ENCODE results near the gene DPY19L1. TPM values are rescaled to one million over a fixed set of nuclear protein-coding genes. Genes with fewer than 3 reads are reported as not detected.

Gene DPY19L1
- total and polyA plus RNA-seq, 2 donors (not counting 3 experiments of a cell fraction or from before 2014, with no cell fraction given), result 30.9 to 53.1 TPM

DNA sequence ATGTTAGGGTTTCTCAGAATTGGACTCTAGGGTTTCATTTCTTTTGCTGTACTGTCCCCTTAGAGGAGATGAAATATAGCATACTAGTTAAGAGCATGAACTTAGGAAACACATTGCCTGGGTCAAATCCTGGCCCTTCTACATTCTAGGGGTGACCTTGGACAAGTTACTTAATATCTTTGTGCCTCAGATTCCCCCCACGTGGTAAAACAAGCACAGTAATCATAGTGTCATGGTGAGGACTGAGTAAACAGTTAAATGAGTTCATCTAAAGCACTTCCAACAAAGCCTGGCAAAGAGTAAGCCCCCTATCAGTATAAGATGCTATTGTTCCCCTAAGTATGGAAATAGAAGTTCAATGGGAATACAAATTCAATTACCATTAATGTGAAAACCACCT lies 5.1 kb downstream of the DPY19L1 start:
- H3K27ac ChIP-seq (ENCODE audit: insufficient read depth, low read depth, low read length), result no peak overlapping the region
- H3K9ac ChIP-seq (replicated peaks; ENCODE audit: extremely low read depth, insufficient read depth, low read length), result no peak overlapping the region
- intact Hi-C loops (cut with micrococcal nuclease) (loop anchor here (10.0 kb wide), 2 partner anchors 153 to 1363 kb away; no protein-coding TSS in a partner anchor), dilution Hi-C loops (cut with MboI; ENCODE audit: extremely low pct_ligation_motif_present, low sequenced_read_pairs) (no loop called here)
- no peaks in the 10 kb centered on the region for H3K27me3 ChIP-seq (ENCODE audit: control insufficient read depth in 2 of 2, insufficient read depth in 2 of 2, low read length in 2 of 2)
- POLR2A ChIA-PET, result no interaction called here
- H3K79me2 ChIP-seq (ENCODE audit: control insufficient read depth, insufficient read depth, low read length), result peaks cover 88% of the 10 kb centered on the region
- CTCF ChIA-PET, result no interaction called here
- DNase-seq (ENCODE audit: low read depth, low spot score) (peak; percentile 22), FAIRE-seq (no peak)
- H3K4me3 ChIP-seq (replicated peaks in 1 of 3; ENCODE audit: insufficient read depth in 1 of 3, low read depth in 1 of 3, low read length in 3 of 3), result no peak overlapping the region
- peaks cover 20% of the 10 kb centered on the region for H3K4me1 ChIP-seq (ENCODE audit: control insufficient read depth, extremely low read depth, insufficient read depth, low read length)
- no peaks in the 10 kb centered on the region for H3K36me3 ChIP-seq (ENCODE audit: control insufficient read depth in 2 of 2, extremely low read depth in 1 of 2, insufficient read depth in 2 of 2, low read length in 2 of 2)
- H3K9me3 ChIP-seq (replicated peaks; ENCODE audit: control insufficient read depth, insufficient read depth, low read length), result no peaks in the 10 kb centered on the region
- no TSS peak for BruUV-seq (replicated peaks)
- H4K20me1 ChIP-seq (replicated peaks; ENCODE audit: control insufficient read depth, extremely low read depth, insufficient read depth, low read length), result no peaks in the 10 kb centered on the region
- no peak overlapping the region for H2AFZ ChIP-seq (ENCODE audit: low read depth, low read length)
- TF ChIP-seq JUN (IDR thresholded peaks at IDR 0.05; ENCODE audit: borderline replicate concordance, insufficient read depth, insufficient read length, low read depth) (no peak), MYC (IDR thresholded peaks at IDR 0.05; ENCODE audit: low read depth, low read length) (no peak)
- TF ChIP-seq, protein P1, sequence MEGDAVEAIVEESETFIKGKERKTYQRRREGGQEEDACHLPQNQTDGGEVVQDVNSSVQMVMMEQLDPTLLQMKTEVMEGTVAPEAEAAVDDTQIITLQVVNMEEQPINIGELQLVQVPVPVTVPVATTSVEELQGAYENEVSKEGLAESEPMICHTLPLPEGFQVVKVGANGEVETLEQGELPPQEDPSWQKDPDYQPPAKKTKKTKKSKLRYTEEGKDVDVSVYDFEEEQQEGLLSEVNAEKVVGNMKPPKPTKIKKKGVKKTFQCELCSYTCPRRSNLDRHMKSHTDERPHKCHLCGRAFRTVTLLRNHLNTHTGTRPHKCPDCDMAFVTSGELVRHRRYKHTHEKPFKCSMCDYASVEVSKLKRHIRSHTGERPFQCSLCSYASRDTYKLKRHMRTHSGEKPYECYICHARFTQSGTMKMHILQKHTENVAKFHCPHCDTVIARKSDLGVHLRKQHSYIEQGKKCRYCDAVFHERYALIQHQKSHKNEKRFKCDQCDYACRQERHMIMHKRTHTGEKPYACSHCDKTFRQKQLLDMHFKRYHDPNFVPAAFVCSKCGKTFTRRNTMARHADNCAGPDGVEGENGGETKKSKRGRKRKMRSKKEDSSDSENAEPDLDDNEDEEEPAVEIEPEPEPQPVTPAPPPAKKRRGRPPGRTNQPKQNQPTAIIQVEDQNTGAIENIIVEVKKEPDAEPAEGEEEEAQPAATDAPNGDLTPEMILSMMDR (IDR thresholded peaks at IDR 0.05; ENCODE audit: extremely low read depth in 1 of 2, insufficient read depth in 1 of 2, low read depth in 1 of 2, low read length in 2 of 2), result no peak
- TF ChIP-seq, protein P2, sequence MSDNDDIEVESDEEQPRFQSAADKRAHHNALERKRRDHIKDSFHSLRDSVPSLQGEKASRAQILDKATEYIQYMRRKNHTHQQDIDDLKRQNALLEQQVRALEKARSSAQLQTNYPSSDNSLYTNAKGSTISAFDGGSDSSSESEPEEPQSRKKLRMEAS (IDR thresholded peaks at IDR 0.05; ENCODE audit: insufficient read depth, insufficient read length), result no peak
- H3K4me2 ChIP-seq (ENCODE audit: insufficient read depth, low read length), result no peak overlapping the region
- H3K9me1 ChIP-seq (replicated peaks; ENCODE audit: control insufficient read depth, extremely low read depth, insufficient read depth, low read length), result no peaks in the 10 kb centered on the region

DNA sequence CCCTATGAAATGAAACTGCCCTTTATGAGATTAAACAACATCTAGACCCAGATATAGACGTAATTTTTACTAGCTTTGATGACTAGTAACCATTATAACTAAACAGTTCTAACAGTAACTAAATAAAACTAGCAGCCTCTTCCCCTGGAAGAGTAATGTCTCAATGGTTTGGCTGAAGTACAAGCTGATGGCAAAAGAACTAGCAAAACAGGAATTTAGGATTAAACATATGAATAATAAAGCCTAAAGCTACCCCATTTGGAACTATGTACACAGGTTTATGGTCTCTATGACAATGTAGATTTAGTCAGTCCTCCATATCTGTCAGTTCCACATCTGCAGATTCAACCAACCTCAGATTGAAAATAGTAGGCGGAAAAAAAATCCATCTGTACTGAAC lies 6.4 kb downstream of the DPY19L1 start:
- CTCF ChIA-PET, result interaction anchor here (1.3 kb wide), 1 partner anchor 207 kb away, joined by 5 read pairs; no protein-coding TSS in a partner anchor
- Histone ChIP-seq H3K4me1 (ENCODE audit: control insufficient read depth, extremely low read depth, insufficient read depth, low read length) (peaks cover 15% of the 10 kb centered on the region), H3K27ac (ENCODE audit: insufficient read depth, low read depth, low read length) (no peak overlapping the region), H3K4me2 (ENCODE audit: insufficient read depth, low read length) (no peak overlapping the region), H3K9me3 (replicated peaks; ENCODE audit: control insufficient read depth, insufficient read depth, low read length) (no peaks in the 10 kb centered on the region), H2AFZ (ENCODE audit: low read depth, low read length) (no peak overlapping the region), H3K36me3 (ENCODE audit: control insufficient read depth in 2 of 2, extremely low read depth in 1 of 2, insufficient read depth in 2 of 2, low read length in 2 of 2) (no peaks in the 10 kb centered on the region), H3K79me2 (ENCODE audit: control insufficient read depth, insufficient read depth, low read length) (peaks cover 96% of the 10 kb centered on the region), H3K9me1 (replicated peaks; ENCODE audit: control insufficient read depth, extremely low read depth, insufficient read depth, low read length) (no peaks in the 10 kb centered on the region), H4K20me1 (replicated peaks; ENCODE audit: control insufficient read depth, extremely low read depth, insufficient read depth, low read length) (no peaks in the 10 kb centered on the region), H3K27me3 (ENCODE audit: control insufficient read depth in 2 of 2, insufficient read depth in 2 of 2, low read length in 2 of 2) (no peaks in the 10 kb centered on the region), H3K9ac (replicated peaks; ENCODE audit: extremely low read depth, insufficient read depth, low read length) (no peak overlapping the region), H3K4me3 (replicated peaks in 1 of 3; ENCODE audit: insufficient read depth in 1 of 3, low read depth in 1 of 3, low read length in 3 of 3) (no peak overlapping the region)
- FAIRE-seq (no peak), DNase-seq (ENCODE audit: low read depth, low spot score) (no peak)
- TF ChIP-seq GATA2 (IDR thresholded peaks at IDR 0.05; ENCODE audit: insufficient read depth, insufficient read length, low read depth, low read length) (no peak), POLR2AphosphoS5 (IDR thresholded peaks at IDR 0.05; ENCODE audit: insufficient read depth, low read depth, low read length) (no peak), POLR2A (IDR thresholded peaks at IDR 0.05; ENCODE audit: low read depth, low read length) (no peak), EZH2 (IDR thresholded peaks at IDR 0.05; ENCODE audit: borderline replicate concordance, low read depth, low read length, severe bottlenecking) (no peak), MYC (IDR thresholded peaks at IDR 0.05; ENCODE audit: low read depth, low read length) (no peak)
- TF ChIP-seq, protein P2 (IDR thresholded peaks at IDR 0.05; ENCODE audit: insufficient read depth, insufficient read length), result no peak
- POLR2A ChIA-PET, result no interaction called here
- dilution Hi-C loops (cut with MboI; ENCODE audit: extremely low pct_ligation_motif_present, low sequenced_read_pairs), result no loop called here
- BruUV-seq (replicated peaks), result no TSS peak
- intact Hi-C loops (cut with micrococcal nuclease), result loop anchor here (10.0 kb wide), 2 partner anchors 154 to 1364 kb away; no protein-coding TSS in a partner anchor
